CD14-positive monocyte (primary cell): ENCODE data around the gene LYRM4. TPM values are rescaled to one million over a fixed set of nuclear protein-coding genes. Genes with fewer than 3 reads are reported as not detected.

ENCODE experiments used
- DNase-seq, 3 donors: peaks; one replicate each; pipeline ENCODE4 v3.0.0-alpha.2; 2011 to 2022
- H2AFZ ChIP-seq: 2 replicates; pipeline ENCODE4 v1.6.0; 2012; ENCODE audit warnings: mild to moderate bottlenecking, low read depth, low read length, inconsistent platforms; ENCODE audit not compliant: insufficient read depth, poor library complexity, severe bottlenecking
- H3K27ac ChIP-seq, 2 donors: 1 replicate in 1 of 2; 2 replicates in 1 of 2; pipeline ENCODE4 v1.5.1; 2012 to 2013; ENCODE audit warnings: low read length in 2 of 2, control low read depth in 1 of 2, inconsistent platforms in 1 of 2, low read depth in 1 of 2, mild to moderate bottlenecking in 1 of 2
- H3K27me3 ChIP-seq, 2 donors: one replicate each; pipeline versions ENCODE4 v1.6.0 to v1.6.1; 2011 to 2013; ENCODE audit warnings: low read length in 2 of 2; ENCODE audit not compliant: control insufficient read depth in 2 of 2, insufficient read depth in 2 of 2
- H3K36me3 ChIP-seq, 2 donors: replicated peaks in 1 of 2; 1 replicate in 1 of 2; 2 replicates in 1 of 2; pipeline versions ENCODE4 v1.5.1 to v1.6.1; 2012 to 2013; ENCODE audit warnings: low read length in 2 of 2, control low read depth in 1 of 2, inconsistent platforms in 1 of 2, mild to moderate bottlenecking in 1 of 2; ENCODE audit not compliant: insufficient read depth in 2 of 2, control insufficient read depth in 1 of 2
- H3K4me1 ChIP-seq, 2 donors: 1 replicate in 1 of 2; 2 replicates in 1 of 2; pipeline versions ENCODE4 v1.5.1 to v1.6.1; 2012 to 2013; ENCODE audit warnings: low read length in 2 of 2, control low read depth in 1 of 2, inconsistent platforms in 1 of 2, mild to moderate bottlenecking in 1 of 2, moderate library complexity in 1 of 2; ENCODE audit not compliant: insufficient read depth in 2 of 2, control insufficient read depth in 1 of 2
- H3K4me2 ChIP-seq: replicated peaks from 2 replicates; pipeline ENCODE3; 2012; ENCODE audit warnings: low read length, moderate library complexity, mild to moderate bottlenecking; ENCODE audit not compliant: poor library complexity, severe bottlenecking; ENCODE audit errors: extremely low read depth
- H3K4me3 ChIP-seq, 3 experiments: fragments of 200-600 bp in 1 of 3; sonication (generic) in 1 of 3; replicated peaks in 1 of 3; 1 replicate in 2 of 3; 2 replicates in 1 of 3; pipeline ENCODE4 v1.5.1; 2011 to 2013; ENCODE audit warnings: low read length in 3 of 3, mild to moderate bottlenecking in 3 of 3, control low read depth in 2 of 3, low read depth in 2 of 3, inconsistent platforms in 1 of 3, moderate library complexity in 1 of 3
- H3K79me2 ChIP-seq: 2 replicates; pipeline ENCODE4 v1.6.0; 2012; ENCODE audit warnings: mild to moderate bottlenecking, control low read depth, inconsistent platforms, low read length, moderate library complexity; ENCODE audit not compliant: insufficient read depth
- H3K9ac ChIP-seq: 2 replicates; pipeline ENCODE4 v1.6.0; 2017; ENCODE audit warnings: low read length, mild to moderate bottlenecking; ENCODE audit not compliant: insufficient read depth, poor library complexity, severe bottlenecking
- H3K9me3 ChIP-seq, 2 donors: replicated peaks in 1 of 2; 1 replicate in 1 of 2; 2 replicates in 1 of 2; pipeline versions ENCODE4 v1.5.1 to v1.6.1; 2012 to 2013; ENCODE audit warnings: low read length in 2 of 2, control low read depth in 1 of 2; ENCODE audit not compliant: control insufficient read depth in 1 of 2, insufficient read depth in 1 of 2
- H4K20me1 ChIP-seq: 2 replicates; pipeline ENCODE4 v1.6.0; 2012; ENCODE audit warnings: mild to moderate bottlenecking, low read length, control low read depth, moderate library complexity; ENCODE audit not compliant: insufficient read depth
- H3K27ac Mint-ChIP-seq, 7 donors: one replicate each; pipeline ENCODE4 v1.8.0; 2020; ENCODE audit warnings: mild to moderate bottlenecking in 7 of 7, mixed read lengths in 7 of 7, moderate library complexity in 6 of 7, inconsistent platforms in 2 of 7
- H3K27me3 Mint-ChIP-seq, 3 donors: one replicate each; pipeline ENCODE4 v1.8.0; 2021 to 2022; ENCODE audit warnings: low read depth in 3 of 3, mild to moderate bottlenecking in 3 of 3, mixed read lengths in 3 of 3, moderate library complexity in 3 of 3, inconsistent platforms in 1 of 3
- H3K36me3 Mint-ChIP-seq, 2 donors: one replicate each; pipeline ENCODE4 v1.8.0; 2020; ENCODE audit warnings: mixed read lengths in 2 of 2, inconsistent platforms in 1 of 2, mild to moderate bottlenecking in 1 of 2
- H3K4me1 Mint-ChIP-seq: one replicate; pipeline ENCODE4 v1.8.0; 2020; ENCODE audit warnings: mild to moderate bottlenecking, mixed read lengths
- H3K4me3 Mint-ChIP-seq, 2 donors: one replicate each; pipeline ENCODE4 v1.8.0; 2020; ENCODE audit warnings: mild to moderate bottlenecking in 2 of 2, mixed read lengths in 2 of 2, moderate library complexity in 1 of 2
- H3K9me3 Mint-ChIP-seq, 7 donors: one replicate each; pipeline ENCODE4 v1.8.0; 2020 to 2022; ENCODE audit warnings: mixed read lengths in 7 of 7, mild to moderate bottlenecking in 6 of 7, moderate library complexity in 6 of 7, inconsistent platforms in 2 of 7
- WGBS: methylation state at CpG from one replicate; pipeline ENCODE4 v1.1.5; 2013; ENCODE audit warnings: missing lambda C conversion rate; ENCODE audit not compliant: insufficient coverage; 5-methylcytosine and 5-hydroxymethylcytosine counted together
- intact Hi-C, 2 donors: fragments of 100-400 bp; cut with micrococcal nuclease; formaldehyde crosslinking; loops; one replicate each; pipeline versions ENCODE4 v1.15.0 to v1.15.1; 2023
- polyA plus RNA-seq, 3 donors: library from polyadenylated mRNA; depleted of rRNA in 1 of 3; unstranded in 2 of 3; stranded (reverse) in 1 of 3; fragments of 300-500 nt in 2 of 3; fragments of >200 nt in 1 of 3; fragmentation: Illumina TruSeq in 2 of 3; gene quantifications; 1 replicate in 2 of 3; 2 replicates in 1 of 3; pipeline ENCODE4 v1.2.3, GENCODE V29; 2012 to 2021
- TF ChIP-seq, protein P1 (sequence below): fragments of 200-600 bp; IDR thresholded peaks from one replicate; pipeline ENCODE4 v1.8.0; 2022; ENCODE audit warnings: antibody characterized with exemption, mild to moderate bottlenecking

The LYRM4 gene
- polyA plus RNA-seq, 3 donors, result 13.7 to 19.6 (median 18.1) TPM

DNA sequence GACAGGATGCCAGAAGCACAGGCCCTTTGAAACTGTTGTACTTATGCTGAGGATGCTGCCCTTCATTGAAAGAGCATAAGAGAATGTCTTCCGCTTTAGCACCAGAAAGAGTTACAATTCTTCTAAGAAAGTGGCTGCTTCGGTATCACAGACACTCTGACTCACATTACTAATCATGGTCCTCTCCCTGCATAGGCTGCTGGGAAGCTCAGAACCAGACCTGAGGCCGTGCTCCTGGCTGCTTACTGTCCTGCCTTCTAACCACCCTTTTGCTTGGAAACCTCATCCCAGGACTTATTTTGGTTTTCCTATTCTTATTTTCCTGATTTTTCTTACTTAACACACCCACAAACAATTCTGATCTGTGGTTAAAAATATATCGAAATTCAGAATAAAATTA, 22.9 kb downstream of the LYRM4 start:
- peaks cover 0 to 2% (median 0%) of the 10 kb centered on the region in 3 donors for H3K27me3 Mint-ChIP-seq
- Histone ChIP-seq H2AFZ (no peak overlapping the region), H3K36me3 (peaks cover 0 to 16% of the 10 kb centered on the region in 2 donors), H3K27me3 (no peaks in the 10 kb centered on the region), H3K9me3 (no peaks in the 10 kb centered on the region), H3K27ac (no peak overlapping the region), H3K4me1 (peaks cover 5 to 8% of the 10 kb centered on the region in 2 donors), H4K20me1 (no peaks in the 10 kb centered on the region), H3K4me3 (no peak overlapping the region), H3K79me2 (no peaks in the 10 kb centered on the region), H3K9ac (no peak overlapping the region), H3K4me2 (no peak overlapping the region)
- TF ChIP-seq, protein P1, sequence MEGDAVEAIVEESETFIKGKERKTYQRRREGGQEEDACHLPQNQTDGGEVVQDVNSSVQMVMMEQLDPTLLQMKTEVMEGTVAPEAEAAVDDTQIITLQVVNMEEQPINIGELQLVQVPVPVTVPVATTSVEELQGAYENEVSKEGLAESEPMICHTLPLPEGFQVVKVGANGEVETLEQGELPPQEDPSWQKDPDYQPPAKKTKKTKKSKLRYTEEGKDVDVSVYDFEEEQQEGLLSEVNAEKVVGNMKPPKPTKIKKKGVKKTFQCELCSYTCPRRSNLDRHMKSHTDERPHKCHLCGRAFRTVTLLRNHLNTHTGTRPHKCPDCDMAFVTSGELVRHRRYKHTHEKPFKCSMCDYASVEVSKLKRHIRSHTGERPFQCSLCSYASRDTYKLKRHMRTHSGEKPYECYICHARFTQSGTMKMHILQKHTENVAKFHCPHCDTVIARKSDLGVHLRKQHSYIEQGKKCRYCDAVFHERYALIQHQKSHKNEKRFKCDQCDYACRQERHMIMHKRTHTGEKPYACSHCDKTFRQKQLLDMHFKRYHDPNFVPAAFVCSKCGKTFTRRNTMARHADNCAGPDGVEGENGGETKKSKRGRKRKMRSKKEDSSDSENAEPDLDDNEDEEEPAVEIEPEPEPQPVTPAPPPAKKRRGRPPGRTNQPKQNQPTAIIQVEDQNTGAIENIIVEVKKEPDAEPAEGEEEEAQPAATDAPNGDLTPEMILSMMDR, result no peak
- no peak overlapping the region for H3K27ac Mint-ChIP-seq
- H3K4me1 Mint-ChIP-seq, result peaks cover 10% of the 10 kb centered on the region
- intact Hi-C loops, result no loop called here
- H3K9me3 Mint-ChIP-seq, result no peaks in the 10 kb centered on the region
- 100% methylated on average over 3 of the region's 4 CpGs for WGBS
- peaks cover 5 to 8% of the 10 kb centered on the region in 2 donors for H3K36me3 Mint-ChIP-seq
- no peak overlapping the region for H3K4me3 Mint-ChIP-seq
- no peak for DNase-seq

DNA sequence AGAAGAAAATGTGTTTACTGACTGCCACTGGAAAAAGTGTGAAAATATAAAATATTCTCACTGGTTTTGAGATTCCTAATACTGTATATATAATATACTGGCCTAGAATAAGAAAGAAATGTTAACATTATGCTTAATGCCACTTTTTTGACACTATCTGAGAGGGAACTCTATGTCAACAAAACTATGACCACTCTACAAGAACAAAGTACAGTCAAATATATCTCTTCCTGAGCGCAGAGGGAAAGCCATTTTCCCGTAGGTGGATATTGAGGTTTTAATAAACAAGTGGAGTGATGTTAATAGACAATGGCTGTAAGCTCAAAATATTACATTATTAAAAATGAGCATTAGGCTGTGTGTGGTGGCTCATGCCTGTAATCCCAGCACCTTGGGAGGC, 24.9 kb downstream of the LYRM4 start:
- Mint-ChIP-seq H3K27me3 (peaks cover 0 to 2% (median 0%) of the 10 kb centered on the region in 3 donors), H3K36me3 (peaks cover 4 to 7% of the 10 kb centered on the region in 2 donors), H3K27ac (peak overlapping the region in 1 of 7 donors; percentile 27), H3K4me3 (no peak overlapping the region), H3K4me1 (peaks cover 15% of the 10 kb centered on the region), H3K9me3 (no peaks in the 10 kb centered on the region)
- H3K27ac ChIP-seq, result no peak overlapping the region
- intact Hi-C loops, result no loop called here
- no CpG with 5 or more reads among the region's 2 CpGs for WGBS
- H3K36me3 ChIP-seq, result peaks cover 0 to 16% of the 10 kb centered on the region in 2 donors
- TF ChIP-seq, protein P1, result no peak
- H3K4me3 ChIP-seq, result no peak overlapping the region
- H3K4me2 ChIP-seq, result no peak overlapping the region
- no peak overlapping the region for H2AFZ ChIP-seq
- no peaks in the 10 kb centered on the region for H3K9me3 ChIP-seq
- peaks cover 6 to 11% of the 10 kb centered on the region in 2 donors for H3K4me1 ChIP-seq
- H4K20me1 ChIP-seq, result no peaks in the 10 kb centered on the region
- DNase-seq, result no peak
- H3K27me3 ChIP-seq, result no peaks in the 10 kb centered on the region
- H3K9ac ChIP-seq, result no peak overlapping the region
- H3K79me2 ChIP-seq, result no peaks in the 10 kb centered on the region
